NCI-H345 treated with DMSO at 0.1 percent for 48 hours (cell line): ENCODE results near the gene GJC1.
A peak's percentile ranks its signal among the peaks of the same experiment; 100 is the strongest.
"Not testable (repeated sequence)": the region's sequence is repeated elsewhere in the genome, so short reads cannot be mapped to it uniquely, and the experiment has no call there.

ENCODE experiments used
- DNase-seq: peaks from one replicate; lab custom pipeline; 2025; ENCODE audit not compliant: unreplicated experiment; lab: John Stamatoyannopoulos, UW

Gene GJC1

GRCh38 chr17:44846206-44846605 is 16.1 kb upstream of the GJC1 start:
- no peak for DNase-seq

- DNase-seq: no peak
Observed at GRCh38 chr17:44844390-44844830, 14.3 kb upstream of the GJC1 start.

GRCh38 chr17:44842748-44843147 is 12.7 kb upstream of the GJC1 start:
- DNase-seq: no peak

- DNase-seq: no peak
Observed at GRCh38 chr17:44840936-44841335, 10.8 kb upstream of the GJC1 start.

GRCh38 chr17:44840274-44840673 is 10.2 kb upstream of the GJC1 start:
- DNase-seq: no peak

GRCh38 chr17:44837196-44837595 is 7.1 kb upstream of the GJC1 start:
- no peak for DNase-seq

- DNase-seq: no peak
Observed at GRCh38 chr17:44832805-44833204, 2.7 kb upstream of the GJC1 start.

GRCh38 chr17:44831371-44831770 is 1.3 kb upstream of the GJC1 start:
- DNase-seq: no peak

GRCh38 chr17:44830359-44831288 is 537 bp upstream of the GJC1 start:
- no peak for DNase-seq

GRCh38 chr17:44828919-44829522 is 1.1 kb downstream of the GJC1 start:
- DNase-seq: peak; percentile 16

GRCh38 chr17:44827863-44828262 is 2.2 kb downstream of the GJC1 start:
- DNase-seq: no peak

GRCh38 chr17:44826123-44826790 is 3.8 kb downstream of the GJC1 start:
- no peak for DNase-seq

- not testable (repeated sequence) for DNase-seq
Observed at GRCh38 chr17:44825236-44825635, 4.9 kb downstream of the GJC1 start.

GRCh38 chr17:44820631-44821212 is 9.4 kb downstream of the GJC1 start:
- peak; percentile 84 for DNase-seq

- DNase-seq: not testable (repeated sequence)
Observed at GRCh38 chr17:44818508-44818907, 11.6 kb downstream of the GJC1 start.

- no peak for DNase-seq
Observed at GRCh38 chr17:44812263-44812662, 17.8 kb downstream of the GJC1 start.

- not testable (repeated sequence) for DNase-seq
Observed at GRCh38 chr17:44808656-44809388, 21.3 kb downstream of the GJC1 start.

GRCh38 chr17:44808156-44808555 is 21.9 kb downstream of the GJC1 start:
- no peak for DNase-seq

GRCh38 chr17:44807817-44808155 is 22.3 kb downstream of the GJC1 start:
- DNase-seq: no peak

- no peak for DNase-seq
Observed at GRCh38 chr17:44807093-44807816, 22.8 kb downstream of the GJC1 start.
